ENCODE results near the gene PDX1.

PDX1 gene

DNA sequence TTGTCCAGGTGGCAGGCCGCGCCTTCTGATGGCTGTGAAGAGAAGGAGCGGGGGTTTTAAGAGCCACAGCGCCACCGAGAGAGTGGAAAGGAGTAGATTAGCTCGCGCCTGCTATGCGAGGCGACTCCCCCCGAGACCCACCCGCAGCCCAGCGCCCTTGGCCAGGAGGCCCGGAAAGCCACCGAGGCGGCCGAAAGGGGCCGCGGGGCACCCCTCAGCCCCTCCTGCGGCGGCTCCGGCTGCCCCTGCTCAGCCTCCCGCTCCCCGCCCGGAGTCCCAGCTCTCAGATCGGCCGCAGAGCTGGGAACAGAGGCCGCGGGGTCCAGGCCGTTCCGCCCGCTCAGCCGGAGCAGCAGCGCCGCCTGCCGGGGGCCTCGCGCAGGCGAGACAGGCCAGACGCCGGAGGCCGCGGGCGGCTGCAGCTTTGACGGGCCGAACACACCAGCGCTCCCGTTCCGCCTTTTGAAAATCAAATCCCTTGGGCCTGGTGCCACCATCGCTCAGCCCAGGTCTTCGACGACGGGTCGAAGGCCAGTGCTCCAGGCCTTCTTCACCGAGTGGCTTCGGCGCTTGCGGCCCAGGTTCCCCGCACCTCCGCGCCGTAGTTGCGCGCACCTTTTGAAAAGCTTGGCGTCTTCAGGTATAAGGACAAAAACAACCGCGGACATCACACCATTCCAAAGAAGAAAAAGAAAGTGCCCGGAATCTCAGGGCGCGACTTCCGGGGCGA lies 34.0 kb downstream of the PDX1 start:
- Histone ChIP-seq H2AK5ac (ENCODE audit: low read depth, low read length) (no peak overlapping the region), H3K79me1 (ENCODE audit: low read depth, low read length) (no peaks in the 10 kb centered on the region), H3K27ac (replicated peaks; ENCODE audit: low read length) (no peak overlapping the region), H3K4ac (ENCODE audit: low read length) (no peak overlapping the region), H2BK5ac (ENCODE audit: low read length) (no peak overlapping the region), H3K9me3 (replicated peaks in 1 of 2; ENCODE audit: control insufficient read depth in 2 of 2, insufficient read depth in 1 of 2, low read depth in 1 of 2, low read length in 2 of 2) (no peaks in the 10 kb centered on the region), H4K8ac (ENCODE audit: low read depth, low read length) (no peak overlapping the region), H2BK120ac (ENCODE audit: low read depth, low read length) (no peak overlapping the region), H4K91ac (ENCODE audit: low read depth, low read length, poor library complexity) (no peak overlapping the region), H3K18ac (ENCODE audit: low read length) (peak overlapping the region; percentile 83), H3K23ac (ENCODE audit: low read depth, low read length, poor library complexity) (no peak overlapping the region), H3K9ac (ENCODE audit: low read depth, low read length, poor library complexity) (no peak overlapping the region), H3K14ac (ENCODE audit: low read length) (no peak overlapping the region), H2AFZ (ENCODE audit: low read length) (peak overlapping the region; percentile 99), H3K27me3 (ENCODE audit: control insufficient read depth in 3 of 3, insufficient read depth in 3 of 3, low read depth in 1 of 3, low read length in 3 of 3) (peaks cover 17 to 71% (median 55%) of the 10 kb centered on the region in 3 experiments), H2BK15ac (ENCODE audit: low read length) (no peak overlapping the region), H3K4me2 (ENCODE audit: insufficient read depth, low read length, poor library complexity, severe bottlenecking) (peak overlapping the region; percentile 98), H3K4me3 (ENCODE audit: low read length in 2 of 2) (peak overlapping the region; percentile 35 to 75), H3K36me3 (replicated peaks in 1 of 2; ENCODE audit: control insufficient read depth in 2 of 2, insufficient read depth in 2 of 2, low read length in 2 of 2) (no peaks in the 10 kb centered on the region), H3K4me1 (ENCODE audit: control insufficient read depth in 2 of 2, insufficient read depth in 1 of 2, low read depth in 1 of 2, low read length in 2 of 2) (no peaks in the 10 kb centered on the region), H2BK12ac (ENCODE audit: low read length) (no peak overlapping the region)
- peak; percentile 89 for DNase-seq (ENCODE audit: low spot score)
- WGBS, 2 donors (ENCODE audit: extremely low coverage in 2 of 2, insufficient read length in 2 of 2, insufficient replicate concordance in 1 of 2): no CpG with 5 or more reads among the region's 71 CpGs

DNA sequence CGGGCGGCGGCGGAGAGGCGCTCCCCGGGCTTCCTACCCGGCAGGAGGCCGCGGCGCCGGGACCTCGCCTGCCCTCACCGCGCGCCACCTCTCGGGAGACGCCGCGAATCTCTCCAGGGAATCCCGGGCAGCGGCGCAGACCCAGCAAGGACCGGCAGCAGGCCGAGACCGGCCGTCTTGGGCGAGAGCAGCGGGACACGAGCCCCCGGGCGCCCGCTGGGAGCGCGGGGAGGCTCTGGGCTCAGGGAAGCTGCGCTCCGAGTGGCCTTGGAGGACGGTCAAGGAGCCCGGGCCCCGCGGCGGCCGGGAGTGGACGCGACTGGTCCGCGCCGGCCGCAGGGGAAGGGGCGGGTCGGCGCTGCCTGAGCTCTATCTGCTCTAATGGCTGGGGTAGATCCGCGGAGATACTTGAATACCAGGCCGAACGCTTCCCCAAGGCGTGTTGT lies 34.6 kb downstream of the PDX1 start:
- H3K14ac ChIP-seq (ENCODE audit: low read length): no peak overlapping the region
- no peaks in the 10 kb centered on the region for H3K79me1 ChIP-seq (ENCODE audit: low read depth, low read length)
- H3K27ac ChIP-seq (replicated peaks; ENCODE audit: low read length): no peak overlapping the region
- no peak overlapping the region for H4K8ac ChIP-seq (ENCODE audit: low read depth, low read length)
- H2BK5ac ChIP-seq (ENCODE audit: low read length): no peak overlapping the region
- no peaks in the 10 kb centered on the region for H3K4me1 ChIP-seq (ENCODE audit: control insufficient read depth in 2 of 2, insufficient read depth in 1 of 2, low read depth in 1 of 2, low read length in 2 of 2)
- H3K9me3 ChIP-seq (replicated peaks in 1 of 2; ENCODE audit: control insufficient read depth in 2 of 2, insufficient read depth in 1 of 2, low read depth in 1 of 2, low read length in 2 of 2): no peaks in the 10 kb centered on the region
- DNase-seq (ENCODE audit: low spot score): no peak
- no peak overlapping the region for H2BK12ac ChIP-seq (ENCODE audit: low read length)
- H3K18ac ChIP-seq (ENCODE audit: low read length): peak overlapping the region; percentile 71
- H3K4ac ChIP-seq (ENCODE audit: low read length): no peak overlapping the region
- H3K36me3 ChIP-seq (replicated peaks in 1 of 2; ENCODE audit: control insufficient read depth in 2 of 2, insufficient read depth in 2 of 2, low read length in 2 of 2): no peaks in the 10 kb centered on the region
- H2BK15ac ChIP-seq (ENCODE audit: low read length): no peak overlapping the region
- H3K23ac ChIP-seq (ENCODE audit: low read depth, low read length, poor library complexity): no peak overlapping the region
- H3K9ac ChIP-seq (ENCODE audit: low read depth, low read length, poor library complexity): no peak overlapping the region
- no CpG with 5 or more reads among the region's 56 CpGs for WGBS, 2 donors (ENCODE audit: extremely low coverage in 2 of 2, insufficient read length in 2 of 2, insufficient replicate concordance in 1 of 2)
- H4K91ac ChIP-seq (ENCODE audit: low read depth, low read length, poor library complexity): no peak overlapping the region
- H3K27me3 ChIP-seq (ENCODE audit: control insufficient read depth in 3 of 3, insufficient read depth in 3 of 3, low read depth in 1 of 3, low read length in 3 of 3): peaks cover 18 to 77% (median 60%) of the 10 kb centered on the region in 3 experiments
- no peak overlapping the region for H2BK120ac ChIP-seq (ENCODE audit: low read depth, low read length)
- H3K4me2 ChIP-seq (ENCODE audit: insufficient read depth, low read length, poor library complexity, severe bottlenecking): peak overlapping the region; percentile 98
- H3K4me3 ChIP-seq (ENCODE audit: low read length in 2 of 2): peak overlapping the region in 1 of 2 donors; percentile 57
- H2AK5ac ChIP-seq (ENCODE audit: low read depth, low read length): no peak overlapping the region
- H2AFZ ChIP-seq (ENCODE audit: low read length): peak overlapping the region; percentile 99

DNA sequence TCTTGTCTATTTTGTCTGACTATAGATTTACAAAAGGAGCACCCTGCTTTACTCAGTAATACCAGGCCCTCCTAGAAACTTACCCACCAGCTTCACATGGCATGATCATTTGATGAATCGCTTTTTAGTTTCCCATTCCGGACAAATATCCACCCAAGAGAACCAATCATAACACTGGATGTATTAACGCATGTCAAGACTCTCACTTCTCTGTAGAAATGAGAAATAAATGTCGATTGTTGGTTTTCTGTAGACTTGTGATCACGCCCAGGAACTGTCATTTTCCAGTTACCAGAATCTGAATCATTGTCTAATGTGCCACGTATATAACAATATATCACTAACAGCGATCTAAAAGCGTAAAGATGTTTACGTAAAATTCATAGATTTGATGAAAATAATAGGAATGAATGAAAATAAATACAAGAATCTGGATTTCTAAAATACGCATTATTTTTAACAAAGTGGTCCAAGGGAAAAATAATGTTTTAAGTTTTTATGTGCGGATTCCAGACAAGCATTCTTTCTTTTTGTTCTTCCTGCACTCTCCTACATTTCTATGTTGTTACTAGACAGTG lies 35.3 kb downstream of the PDX1 start:
- Histone ChIP-seq H3K4me2 (ENCODE audit: insufficient read depth, low read length, poor library complexity, severe bottlenecking) (no peak overlapping the region), H2AFZ (ENCODE audit: low read length) (no peak overlapping the region), H3K18ac (ENCODE audit: low read length) (no peak overlapping the region), H3K23ac (ENCODE audit: low read depth, low read length, poor library complexity) (no peak overlapping the region), H3K4ac (ENCODE audit: low read length) (no peak overlapping the region), H2BK120ac (ENCODE audit: low read depth, low read length) (no peak overlapping the region), H3K4me3 (ENCODE audit: low read length in 2 of 2) (no peak overlapping the region), H2AK5ac (ENCODE audit: low read depth, low read length) (no peak overlapping the region), H3K27me3 (ENCODE audit: control insufficient read depth in 3 of 3, insufficient read depth in 3 of 3, low read depth in 1 of 3, low read length in 3 of 3) (peaks cover 18 to 84% (median 67%) of the 10 kb centered on the region in 3 experiments), H2BK5ac (ENCODE audit: low read length) (no peak overlapping the region), H3K27ac (replicated peaks; ENCODE audit: low read length) (no peak overlapping the region), H4K91ac (ENCODE audit: low read depth, low read length, poor library complexity) (no peak overlapping the region), H3K14ac (ENCODE audit: low read length) (no peak overlapping the region), H3K79me1 (ENCODE audit: low read depth, low read length) (no peaks in the 10 kb centered on the region), H2BK12ac (ENCODE audit: low read length) (no peak overlapping the region), H3K4me1 (ENCODE audit: control insufficient read depth in 2 of 2, insufficient read depth in 1 of 2, low read depth in 1 of 2, low read length in 2 of 2) (no peaks in the 10 kb centered on the region), H3K9ac (ENCODE audit: low read depth, low read length, poor library complexity) (no peak overlapping the region), H3K36me3 (replicated peaks in 1 of 2; ENCODE audit: control insufficient read depth in 2 of 2, insufficient read depth in 2 of 2, low read length in 2 of 2) (no peaks in the 10 kb centered on the region), H4K8ac (ENCODE audit: low read depth, low read length) (no peak overlapping the region), H2BK15ac (ENCODE audit: low read length) (no peak overlapping the region), H3K9me3 (replicated peaks in 1 of 2; ENCODE audit: control insufficient read depth in 2 of 2, insufficient read depth in 1 of 2, low read depth in 1 of 2, low read length in 2 of 2) (no peaks in the 10 kb centered on the region)
- 100% methylated on average over 2 of the region's 11 CpGs; no CpG with 5 or more reads in 1 of the 2 donors for WGBS, 2 donors (ENCODE audit: extremely low coverage in 2 of 2, insufficient read length in 2 of 2, insufficient replicate concordance in 1 of 2)
- no peak for DNase-seq (ENCODE audit: low spot score)

DNA sequence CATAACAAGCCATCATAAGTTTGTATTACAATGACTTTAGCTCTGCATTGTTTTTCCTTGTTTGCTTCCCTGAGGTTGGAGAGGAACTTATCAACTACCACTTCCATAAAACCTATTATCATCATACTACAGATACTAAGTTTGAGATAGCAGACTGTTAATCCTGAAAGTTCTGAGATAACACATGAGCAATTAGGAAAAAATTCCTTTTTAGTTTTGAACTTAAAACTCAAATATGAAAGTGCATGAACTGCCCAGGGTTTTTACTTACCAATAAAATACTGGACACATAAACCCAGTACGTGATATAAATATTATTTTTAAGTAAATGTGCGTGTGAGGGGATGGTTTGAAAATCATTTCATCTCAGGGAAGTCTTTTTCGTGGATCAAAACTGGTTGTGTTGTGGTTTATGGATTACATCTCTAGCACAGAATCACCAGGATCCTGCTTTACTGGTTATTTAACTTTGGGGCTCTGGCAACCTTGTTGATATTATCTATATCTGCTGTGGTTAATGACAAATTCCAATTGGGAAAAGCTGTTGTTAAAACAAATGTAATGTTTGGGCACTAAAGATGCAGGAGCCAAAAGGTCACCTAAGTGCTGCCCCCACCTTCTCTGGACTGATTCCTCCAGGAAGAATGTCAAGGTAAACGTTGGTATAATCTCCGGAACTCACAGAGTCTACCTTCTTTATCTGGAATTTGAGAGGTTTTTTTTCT lies 36.9 kb downstream of the PDX1 start:
- H3K27me3 ChIP-seq (ENCODE audit: control insufficient read depth in 3 of 3, insufficient read depth in 3 of 3, low read depth in 1 of 3, low read length in 3 of 3): peaks cover 28 to 97% (median 81%) of the 10 kb centered on the region in 3 experiments
- no peak for DNase-seq (ENCODE audit: low spot score)

More for the DNA sequence above, 36.9 kb downstream of the PDX1 start:
- H3K23ac ChIP-seq (ENCODE audit: low read depth, low read length, poor library complexity): no peak overlapping the region
- peaks cover 0 to 4% of the 10 kb centered on the region in 2 donors for H3K4me1 ChIP-seq (ENCODE audit: control insufficient read depth in 2 of 2, insufficient read depth in 1 of 2, low read depth in 1 of 2, low read length in 2 of 2)
- H3K36me3 ChIP-seq (replicated peaks in 1 of 2; ENCODE audit: control insufficient read depth in 2 of 2, insufficient read depth in 2 of 2, low read length in 2 of 2): no peaks in the 10 kb centered on the region
- H2BK5ac ChIP-seq (ENCODE audit: low read length): no peak overlapping the region
- H3K9me3 ChIP-seq (replicated peaks in 1 of 2; ENCODE audit: control insufficient read depth in 2 of 2, insufficient read depth in 1 of 2, low read depth in 1 of 2, low read length in 2 of 2): no peaks in the 10 kb centered on the region
- H4K8ac ChIP-seq (ENCODE audit: low read depth, low read length): no peak overlapping the region
- H3K4ac ChIP-seq (ENCODE audit: low read length): no peak overlapping the region
- no peak overlapping the region for H3K18ac ChIP-seq (ENCODE audit: low read length)
- H2AK5ac ChIP-seq (ENCODE audit: low read depth, low read length): no peak overlapping the region
- no peak overlapping the region for H3K14ac ChIP-seq (ENCODE audit: low read length)
- H3K79me1 ChIP-seq (ENCODE audit: low read depth, low read length): no peaks in the 10 kb centered on the region
- H2BK15ac ChIP-seq (ENCODE audit: low read length): no peak overlapping the region
- WGBS, 2 donors (ENCODE audit: extremely low coverage in 2 of 2, insufficient read length in 2 of 2, insufficient replicate concordance in 1 of 2): no CpG with 5 or more reads among the region's 5 CpGs
- no peak overlapping the region for H3K4me3 ChIP-seq (ENCODE audit: low read length in 2 of 2)
- H2BK120ac ChIP-seq (ENCODE audit: low read depth, low read length): no peak overlapping the region
- no peak overlapping the region for H4K91ac ChIP-seq (ENCODE audit: low read depth, low read length, poor library complexity)
- no peak overlapping the region for H2AFZ ChIP-seq (ENCODE audit: low read length)
- H2BK12ac ChIP-seq (ENCODE audit: low read length): no peak overlapping the region
- no peak overlapping the region for H3K9ac ChIP-seq (ENCODE audit: low read depth, low read length, poor library complexity)
- no peak overlapping the region for H3K4me2 ChIP-seq (ENCODE audit: insufficient read depth, low read length, poor library complexity, severe bottlenecking)
- H3K27ac ChIP-seq (replicated peaks; ENCODE audit: low read length): no peak overlapping the region
